Fibroblast of skin of left quadriceps (primary cell): Measurements from ENCODE around the gene GIT2.
"Not testable (repeated sequence)": the region's sequence is repeated elsewhere in the genome, so short reads cannot be mapped to it uniquely, and the experiment has no call there.

Source experiments
- DNase-seq, 2 experiments: peaks; one replicate each; pipeline ENCODE4 v3.0.0-alpha.2; 2013; ENCODE audit warnings: low read depth in 2 of 2

Gene GIT2

DNA sequence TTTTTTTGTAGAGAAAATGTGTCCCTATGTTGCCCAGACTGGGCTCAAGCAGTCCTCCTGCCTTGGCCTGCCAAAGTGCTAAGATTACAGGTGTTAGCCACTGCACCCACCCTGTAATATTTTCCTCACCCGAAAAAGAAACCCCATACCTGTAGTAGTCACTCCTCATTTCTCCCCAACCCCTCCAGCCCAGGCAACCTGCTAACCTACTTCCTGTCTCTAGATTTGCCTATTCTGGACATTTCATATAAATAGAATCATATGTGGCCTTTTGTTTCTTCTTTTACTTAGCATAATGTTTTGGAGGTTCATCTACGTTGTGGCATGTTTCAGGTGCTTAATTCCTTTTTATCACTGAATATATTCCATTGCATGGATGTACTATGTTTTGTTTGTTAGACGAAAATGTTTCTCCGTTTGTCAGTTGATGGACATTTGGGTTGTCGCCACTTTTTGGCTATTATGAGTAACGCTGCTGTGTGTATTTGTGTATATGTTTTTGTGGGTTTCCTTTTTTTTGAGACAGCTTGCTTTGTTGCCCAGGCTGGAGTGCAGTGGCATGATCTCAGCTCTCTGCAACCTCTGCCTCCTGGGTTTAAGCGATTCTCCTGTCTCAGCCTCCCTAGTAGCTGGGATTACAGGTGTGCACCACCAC is 9.3 kb upstream of the GIT2 start:
- DNase-seq, result no peak

DNA sequence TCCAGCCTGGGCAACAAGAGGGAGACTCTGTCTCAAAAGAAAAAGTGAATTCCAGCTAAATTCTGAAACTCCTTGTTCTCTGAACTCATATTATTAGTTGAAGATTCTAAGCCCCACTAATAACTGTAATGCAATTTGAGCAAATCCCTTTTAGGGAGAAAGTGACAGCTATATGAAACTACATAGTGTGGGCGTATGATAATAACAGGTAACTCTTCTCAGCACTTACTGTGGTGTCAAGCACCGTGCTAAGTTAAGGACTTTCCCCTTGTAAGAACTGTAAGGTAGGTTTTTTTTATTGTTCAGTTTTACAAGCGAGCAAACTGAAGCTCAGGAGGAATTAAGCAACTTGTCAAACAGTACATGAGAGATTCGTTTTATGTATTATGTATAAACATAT is 8.4 kb upstream of the GIT2 start:
- no peak for DNase-seq

DNA sequence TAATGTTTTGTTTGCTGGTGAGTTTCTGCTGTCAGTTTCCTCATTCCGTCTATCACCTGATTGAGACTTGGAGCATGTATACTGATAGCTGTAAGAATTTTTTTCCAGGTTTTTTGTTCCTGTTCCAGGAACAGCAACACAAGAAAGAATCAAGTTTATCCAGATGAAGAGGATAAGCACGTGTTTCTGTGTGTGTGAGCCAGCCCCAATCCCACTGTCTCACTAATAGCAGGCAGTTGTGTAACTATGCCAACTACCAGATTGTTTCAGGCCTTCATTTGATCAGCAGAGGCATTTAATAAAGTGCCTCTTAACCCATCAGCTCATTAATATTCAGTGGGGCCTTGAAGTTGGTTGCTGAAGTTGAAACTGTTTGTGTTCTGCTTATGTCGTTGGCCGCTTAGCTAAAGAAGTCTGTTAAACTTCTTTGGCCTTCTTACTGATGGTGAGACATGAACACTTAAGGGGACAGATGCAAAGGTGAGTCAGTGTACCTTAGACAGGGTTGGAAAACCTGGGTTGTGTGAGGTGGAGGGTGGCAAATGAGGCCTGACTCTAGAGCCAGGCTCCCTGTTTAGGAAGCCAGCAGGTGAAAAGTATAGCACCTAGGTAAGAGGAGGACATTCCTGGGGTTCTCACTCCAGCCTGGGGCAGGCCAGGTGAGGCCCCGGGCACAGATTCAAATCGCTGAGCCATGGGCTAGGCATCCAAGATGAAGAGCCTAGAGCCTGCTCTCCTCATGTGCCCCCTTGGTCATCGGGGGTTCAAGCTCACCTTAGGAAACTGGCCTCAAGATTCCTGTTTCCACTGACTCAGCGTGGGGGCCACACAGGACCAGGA is 6.7 kb upstream of the GIT2 start:
- DNase-seq, result no peak

DNA sequence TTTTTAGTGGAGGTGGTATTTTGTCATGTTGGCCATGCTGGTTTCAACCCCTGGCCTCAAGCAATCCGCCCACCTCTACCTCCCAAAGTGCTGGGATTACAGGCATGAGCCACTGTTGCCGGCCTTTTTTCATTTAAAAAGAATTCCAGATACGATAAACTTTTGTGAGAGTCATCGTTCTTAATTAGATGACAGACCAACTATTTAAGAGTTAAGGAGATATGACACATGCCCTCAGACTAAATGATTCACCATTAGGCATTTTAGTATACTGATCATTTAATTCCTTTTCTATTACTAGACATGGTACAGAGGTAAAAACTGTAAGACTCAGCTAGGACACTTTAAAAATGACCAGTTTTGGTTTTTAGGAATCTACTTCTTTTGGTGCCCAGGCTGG is 5.4 kb upstream of the GIT2 start:
- DNase-seq, result peak; percentile 70 to 72

DNA sequence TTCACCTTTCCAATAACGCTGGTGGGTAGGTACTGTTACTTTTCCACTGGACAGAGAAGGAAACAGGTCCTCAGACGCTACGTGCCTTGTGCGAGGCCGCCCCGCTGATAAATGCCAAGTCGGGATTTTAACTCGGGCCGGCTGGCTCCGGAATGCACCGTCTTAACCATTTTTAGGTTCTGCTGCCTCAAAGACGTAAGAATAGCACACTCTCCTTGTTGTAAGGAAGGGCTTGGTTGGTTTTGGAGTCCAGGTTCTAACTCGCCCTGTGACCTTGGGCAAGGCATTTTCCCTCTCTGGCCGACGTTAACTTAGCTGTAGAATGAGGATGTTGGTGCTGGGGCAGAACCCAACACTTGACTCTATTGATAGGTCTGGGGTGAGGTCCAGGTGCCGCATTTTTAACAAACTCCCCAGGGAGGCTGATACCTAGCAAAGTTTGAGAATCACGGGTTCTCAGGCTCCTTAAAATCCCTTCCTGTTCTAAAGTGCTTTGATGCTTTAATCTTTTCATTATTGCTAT is 3.9 kb upstream of the GIT2 start:
- DNase-seq, result no peak

DNA sequence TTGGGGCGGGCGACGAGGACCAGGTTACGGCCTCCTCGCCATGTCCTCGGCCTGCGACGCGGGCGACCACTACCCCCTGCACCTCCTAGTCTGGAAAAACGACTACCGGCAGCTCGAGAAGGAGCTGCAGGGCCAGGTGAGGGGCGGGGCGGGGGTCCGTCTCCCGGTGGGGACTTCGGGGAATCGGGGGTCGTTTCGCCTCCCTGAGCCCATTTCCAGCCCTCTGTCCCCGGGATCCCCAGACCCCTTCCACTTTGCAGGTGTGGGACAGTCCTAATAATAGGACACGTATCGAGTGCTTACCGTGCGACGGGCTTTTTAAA is 3.4 kb upstream of the GIT2 start:
- no peak for DNase-seq

DNA sequence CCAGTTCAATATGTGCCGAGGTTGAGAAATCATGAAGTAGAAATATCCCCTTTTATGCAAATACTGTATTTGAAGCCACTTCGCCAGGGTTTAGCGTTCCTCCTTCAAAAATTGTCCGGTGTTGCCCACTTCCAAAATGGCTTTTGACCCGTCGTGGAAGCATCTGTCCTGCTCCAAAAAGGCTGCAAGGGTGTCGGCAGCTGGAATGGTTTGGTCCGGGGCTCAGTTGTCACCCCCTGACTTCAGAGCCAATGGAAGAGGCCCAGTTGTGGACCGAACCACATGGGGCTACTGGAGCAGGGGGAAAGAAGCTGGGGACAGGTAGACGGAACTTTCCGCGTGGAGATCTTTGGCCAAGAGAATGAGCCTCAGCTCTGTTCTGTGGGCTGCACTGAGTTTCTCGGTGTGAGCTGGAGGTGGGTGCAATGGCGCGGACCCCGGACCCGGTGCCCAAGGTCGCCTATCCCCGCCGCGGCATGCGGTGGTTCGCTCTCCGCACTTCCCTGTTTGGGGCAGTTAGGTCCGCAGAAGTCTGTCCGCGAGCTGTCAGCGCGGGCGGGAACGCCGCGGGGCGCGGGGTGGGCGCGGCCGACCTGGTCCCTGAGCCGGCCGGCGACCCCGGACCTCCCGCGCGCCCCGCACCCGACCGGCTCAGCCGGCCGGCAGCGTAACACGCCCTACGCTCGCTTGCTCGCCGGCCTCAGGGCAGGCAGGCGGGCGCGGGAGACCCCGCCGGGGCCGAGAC is 2.9 kb upstream of the GIT2 start, which contains the start of gene ANKRD13A:
Gene ANKRD13A (plus strand): TSS at position 527 of the 745 bp plus-strand sequence. CDS start 259 bp downstream, outside the sequence.
- DNase-seq, result peak; percentile 91 to 93

DNA sequence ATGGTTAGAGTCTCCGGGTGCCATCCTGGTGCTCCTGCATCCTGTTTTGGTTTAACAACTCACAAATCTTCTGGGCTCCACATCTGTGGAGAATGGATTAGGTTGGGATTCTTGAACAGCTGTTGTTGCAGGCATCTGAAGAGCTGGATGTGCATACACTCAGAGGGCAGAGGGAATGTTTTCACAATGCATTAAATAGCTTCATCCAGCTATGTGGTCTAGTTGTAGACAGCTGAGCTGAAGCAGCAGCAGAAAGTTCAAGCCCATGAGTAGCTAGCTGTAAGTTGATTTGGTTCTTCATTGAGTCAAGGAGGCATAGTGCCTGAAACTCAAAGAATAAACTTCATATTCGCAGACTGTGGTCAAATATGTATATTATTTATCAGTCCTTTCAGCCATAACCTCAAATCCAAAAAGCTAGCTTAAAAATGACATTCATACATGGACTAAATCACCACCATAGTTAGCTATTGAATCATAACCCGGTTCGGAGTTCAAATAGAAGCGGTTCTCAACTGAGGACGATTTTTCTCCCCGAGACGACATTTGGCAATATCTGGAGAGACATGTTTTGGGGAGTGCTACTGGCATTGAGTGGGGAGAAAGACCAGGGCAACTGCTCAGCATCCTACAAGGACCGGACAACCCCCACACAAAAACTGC is 2.2 kb upstream of the GIT2 start:
- peak in 1 of 2 experiments; percentile 39 for DNase-seq

DNA sequence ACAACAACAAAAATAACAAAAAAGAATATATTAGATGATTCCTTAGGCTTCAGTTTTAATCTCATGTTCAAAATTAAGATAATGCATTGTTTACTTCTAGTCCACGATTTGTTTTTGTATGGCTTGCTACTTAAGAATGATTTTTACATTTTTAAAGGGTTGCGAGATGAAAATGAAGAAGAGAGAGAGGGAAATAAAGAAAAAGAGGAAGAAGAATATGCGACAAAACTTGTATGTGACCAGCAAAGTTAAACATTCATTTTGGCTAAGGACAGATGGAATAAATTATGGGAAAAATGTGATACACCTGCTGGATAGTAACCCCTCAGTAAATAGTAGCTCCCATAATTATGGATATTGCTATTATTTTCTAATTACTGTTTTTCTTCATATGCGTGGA is 1.2 kb upstream of the GIT2 start:
- no peak for DNase-seq

DNA sequence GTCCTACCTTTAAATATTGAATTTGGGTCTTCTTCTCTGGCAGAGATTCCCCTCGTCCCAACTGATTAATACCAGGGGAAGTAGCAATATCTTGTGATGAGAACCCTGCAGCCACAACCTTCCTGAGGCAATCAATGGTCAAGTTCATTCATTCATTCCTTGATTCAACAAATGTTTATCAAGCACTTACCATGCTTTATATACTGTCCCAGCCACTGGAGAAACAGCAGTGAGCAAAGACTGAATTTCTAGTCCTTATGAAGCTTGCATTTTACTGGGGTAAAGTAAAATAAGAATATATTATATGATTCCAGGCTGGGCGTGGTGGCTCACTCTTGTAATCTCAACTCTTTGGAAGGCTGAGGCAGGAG is 300 bp upstream of the GIT2 start:
- DNase-seq, result no peak

DNA sequence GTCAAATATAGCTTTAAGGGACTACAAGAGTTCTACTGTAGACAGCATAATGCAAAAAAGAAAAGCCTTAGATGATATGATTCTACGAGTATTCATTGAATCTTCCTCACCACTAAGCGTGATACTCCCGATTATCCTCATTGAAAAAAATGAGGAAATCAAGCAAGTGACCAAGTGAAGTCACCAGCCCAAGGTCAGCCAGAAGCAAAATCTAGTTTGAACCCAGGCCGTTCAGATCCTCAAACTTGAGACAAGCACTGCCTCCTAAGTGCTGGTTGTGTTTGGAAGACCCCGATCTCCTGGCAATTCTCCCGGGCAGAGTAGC is 845 bp downstream of the GIT2 start:
- DNase-seq, result no peak

DNA sequence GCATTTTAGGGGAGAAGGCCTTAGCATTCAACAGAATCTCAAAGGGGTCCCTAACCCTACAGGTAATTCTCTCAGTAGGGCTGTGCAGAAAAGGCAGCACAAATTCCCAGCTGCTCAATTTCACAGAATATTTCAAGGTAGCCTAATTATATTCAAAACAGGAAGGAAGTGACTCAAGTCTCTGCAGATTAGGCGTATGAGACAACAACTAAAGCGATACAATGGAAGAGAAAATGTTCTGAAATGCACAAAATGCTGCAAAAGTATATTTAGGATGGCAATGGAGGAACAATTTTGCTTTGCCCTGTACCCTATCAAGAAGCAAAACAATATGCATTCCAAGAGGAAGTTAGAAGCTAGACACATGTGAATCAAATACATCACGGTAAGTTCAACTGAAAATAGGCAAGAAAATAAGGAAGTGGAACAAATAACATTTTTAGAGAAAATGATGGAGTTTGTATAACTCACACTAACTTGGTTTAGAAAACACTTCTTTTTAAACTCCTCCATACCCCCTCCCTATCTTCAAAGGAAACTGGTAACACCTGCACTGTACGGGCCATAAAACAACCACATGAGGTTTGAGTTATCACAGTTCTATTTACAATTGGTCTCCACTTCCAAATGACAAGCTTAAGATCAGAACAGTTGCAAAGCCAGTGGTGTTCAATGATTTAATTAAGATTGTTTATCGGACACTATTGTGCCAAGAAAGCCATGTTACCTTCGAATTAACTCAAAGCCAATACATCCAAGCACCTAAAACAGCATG is 1.6 kb downstream of the GIT2 start:
- DNase-seq, result no peak

DNA sequence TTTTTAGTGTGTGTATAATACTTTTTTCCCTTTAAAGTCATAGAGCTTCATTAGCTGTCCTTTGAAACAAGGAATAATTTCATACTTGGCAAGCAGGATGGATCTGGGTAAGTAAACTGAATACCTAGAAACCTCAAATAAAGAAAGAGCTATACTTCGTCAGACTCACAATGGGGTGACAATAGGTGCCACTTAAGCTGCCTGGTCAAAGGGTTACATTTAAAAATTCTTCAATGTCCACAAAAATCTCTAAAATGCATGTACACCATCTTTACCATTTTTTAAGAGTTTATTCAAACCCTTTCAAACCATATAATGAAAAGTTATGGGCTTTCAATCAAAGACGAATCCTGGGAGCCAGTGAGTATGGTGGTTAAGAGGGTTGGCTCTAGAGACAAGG is 3.1 kb downstream of the GIT2 start:
- DNase-seq, result no peak

DNA sequence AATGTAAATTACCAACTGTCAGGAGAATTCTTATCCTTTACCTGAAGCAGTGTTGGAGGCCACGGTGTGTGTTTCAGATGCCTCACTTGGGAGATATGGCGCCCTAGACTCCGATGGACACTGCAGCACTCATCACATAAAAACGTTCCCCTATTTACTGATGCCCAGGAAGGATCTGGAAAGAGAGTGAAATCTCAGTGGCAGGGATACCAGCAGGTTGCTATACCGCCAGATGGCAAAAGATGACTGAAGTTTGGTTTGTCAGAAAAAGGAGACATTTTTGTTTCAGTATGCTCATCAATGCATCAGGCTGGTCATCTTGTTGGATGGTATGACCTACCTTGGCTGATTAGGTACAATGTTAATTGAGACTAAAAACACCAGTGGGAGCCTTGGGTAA is 4.6 kb downstream of the GIT2 start:
- DNase-seq, result no peak

DNA sequence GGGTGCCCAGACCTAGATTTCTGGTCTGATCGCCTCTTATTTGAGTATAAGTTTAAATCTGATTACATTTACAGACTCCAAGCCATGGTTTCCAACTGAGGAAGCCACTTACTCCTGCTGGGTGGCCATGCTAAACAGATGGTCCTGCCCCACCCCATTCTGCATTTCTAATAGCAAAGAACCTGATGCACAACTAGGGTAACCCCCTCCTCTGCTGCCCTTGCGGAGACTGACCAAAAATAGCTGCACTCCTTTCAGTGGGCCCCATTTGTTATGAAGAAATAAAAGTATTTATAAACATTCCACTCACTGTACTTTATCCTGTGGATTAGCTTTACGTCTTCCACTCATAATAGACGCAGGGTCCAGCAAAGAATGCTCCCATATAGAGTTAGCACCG is 6.8 kb downstream of the GIT2 start:
- DNase-seq, result no peak

DNA sequence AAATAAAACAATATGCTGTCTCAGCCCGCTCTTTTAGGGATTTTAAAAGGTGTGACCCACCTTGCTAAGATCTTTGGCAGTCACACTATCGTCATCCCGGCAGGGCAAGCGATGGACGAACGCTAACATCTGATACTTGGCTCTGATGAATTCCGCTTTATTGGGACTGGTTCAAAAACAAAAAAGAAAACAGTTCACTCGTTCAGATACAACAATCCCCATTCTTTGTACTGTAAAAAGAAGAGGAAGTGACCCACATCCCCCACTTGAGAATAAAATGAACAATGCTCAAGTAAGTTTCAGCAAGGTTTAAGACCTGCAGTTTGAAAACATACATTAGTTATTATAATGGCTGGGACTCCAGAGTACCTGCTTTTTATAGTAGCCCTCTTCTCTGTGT is 7.3 kb downstream of the GIT2 start:
- DNase-seq, result no peak

DNA sequence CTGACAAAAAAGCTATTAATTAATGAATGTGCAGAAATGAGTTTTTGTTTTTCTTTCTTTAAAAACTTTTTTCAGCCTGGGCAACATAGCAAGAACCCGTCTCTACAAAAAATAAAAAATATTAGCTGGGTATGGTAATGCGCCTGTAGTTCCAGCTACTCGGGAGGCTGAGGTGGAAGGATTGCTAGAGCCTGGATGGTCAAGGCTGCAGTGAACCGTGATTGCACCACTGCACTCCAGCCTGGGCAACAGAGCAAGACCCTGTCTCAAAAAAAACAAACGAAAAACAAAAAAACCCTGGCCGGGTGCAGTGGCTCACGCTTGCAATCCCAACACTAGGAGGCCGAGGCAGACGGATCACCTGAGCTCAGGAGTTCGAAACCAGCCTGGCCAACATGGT is 7.9 kb downstream of the GIT2 start:
- no peak for DNase-seq

DNA sequence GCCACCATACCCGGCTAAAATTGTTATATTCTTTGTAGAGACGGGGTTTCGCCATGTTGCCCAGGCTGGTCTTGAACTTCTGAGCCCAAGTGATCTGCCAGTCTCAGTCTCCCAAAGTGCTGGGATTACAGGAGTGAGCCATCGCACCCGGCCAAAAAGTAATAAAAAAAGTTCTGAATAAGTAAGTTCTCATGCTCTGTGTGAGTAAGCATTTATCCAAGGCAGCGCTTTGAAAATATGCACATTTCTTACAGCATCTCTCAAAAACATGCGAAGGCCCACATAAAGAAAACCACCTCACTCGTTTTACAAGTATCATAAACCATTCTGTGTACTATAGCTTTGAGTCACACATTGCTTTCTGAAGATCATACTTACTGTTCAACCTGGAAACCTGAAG is 8.6 kb downstream of the GIT2 start:
- DNase-seq, result no peak

DNA sequence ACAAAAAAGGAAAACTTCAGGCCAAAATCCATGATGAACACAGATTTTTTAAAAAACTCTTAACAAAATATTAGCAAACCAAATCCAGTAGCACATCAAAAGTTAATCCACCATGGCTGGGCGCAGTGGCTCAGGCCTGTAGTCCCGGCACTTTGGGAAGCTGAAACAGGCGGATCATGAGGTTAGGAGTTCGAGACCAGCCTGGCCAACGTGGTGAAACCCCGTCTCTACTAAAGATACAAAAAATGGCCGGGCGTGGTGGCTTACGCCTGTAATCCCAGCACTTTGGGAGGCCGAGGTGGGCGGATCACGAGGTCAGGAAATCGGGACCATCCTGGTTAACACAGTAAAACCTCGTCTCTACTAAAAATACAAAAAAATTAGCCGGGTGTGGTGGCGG is 9.9 kb downstream of the GIT2 start:
- not testable (repeated sequence) for DNase-seq

DNA sequence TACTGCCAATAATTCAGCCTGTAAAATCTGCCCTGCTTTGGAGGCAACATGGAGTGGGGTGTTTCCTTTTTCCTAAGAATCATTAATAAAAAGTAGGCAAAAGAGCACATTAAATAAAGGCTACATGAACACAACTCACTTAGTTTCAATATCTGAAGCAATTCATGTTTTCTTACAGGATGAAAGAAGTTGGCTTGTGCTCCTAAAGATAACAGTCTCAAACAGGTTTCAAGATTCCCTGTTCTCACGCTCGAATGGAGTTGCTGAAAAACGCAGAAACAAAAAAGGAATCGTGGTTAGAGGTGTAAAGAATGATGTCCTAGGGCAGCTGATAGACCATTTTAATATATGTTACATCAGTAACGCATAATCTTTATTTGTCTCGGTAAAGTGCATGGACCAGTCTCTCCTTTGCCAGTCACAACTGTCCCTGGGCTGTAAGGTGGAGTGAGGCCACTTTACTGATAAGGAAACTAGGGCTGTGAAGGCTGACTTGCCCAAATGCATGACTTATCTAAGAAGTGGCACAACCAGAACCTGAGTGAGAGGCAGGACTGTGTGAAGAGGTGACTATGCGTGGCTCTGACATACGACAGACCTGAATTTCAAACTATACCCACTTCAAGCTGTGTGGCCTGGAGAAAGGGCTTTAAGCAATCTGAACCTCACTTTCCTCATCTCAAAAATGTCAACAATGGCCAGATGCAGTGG is 12.6 kb downstream of the GIT2 start:
- DNase-seq, result no peak

DNA sequence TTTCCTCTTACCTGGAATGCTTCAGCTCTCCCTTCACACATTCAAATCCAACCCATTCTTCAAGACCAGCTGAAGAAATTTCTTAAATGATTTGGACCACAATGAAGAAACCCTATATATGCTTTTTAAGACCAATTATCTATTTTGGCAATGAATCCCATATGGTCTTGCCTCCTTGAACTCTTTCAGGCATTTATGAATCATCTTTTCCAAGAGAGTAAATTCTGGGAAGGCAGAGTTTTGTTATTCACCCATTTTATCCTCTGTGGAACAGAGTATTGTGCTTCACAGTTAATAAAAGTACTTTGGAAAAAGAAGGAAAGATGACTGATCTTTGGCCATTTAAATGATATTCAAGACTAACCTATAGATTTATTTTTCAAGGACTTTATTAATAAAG is 14.0 kb downstream of the GIT2 start:
- DNase-seq, result peak; percentile 55 to 56
